Ovary (tissue), 9 donors: ENCODE data around the gene CFH. TPM values are rescaled to one million over a fixed set of nuclear protein-coding genes. Genes with fewer than 3 reads are reported as not detected.

Experiments used
- DNase-seq, 5 donors: peaks; one replicate each; pipeline ENCODE4 v3.0.0-alpha.2; 2019 to 2020
- H3K27ac ChIP-seq, 2 donors: fragments of 200-600 bp; one replicate each; pipeline versions ENCODE4 v1.5.1 to v1.8.0; 2019 to 2022
- H3K27me3 ChIP-seq: fragments of 200-600 bp; one replicate; pipeline ENCODE4 v1.8.0; 2022
- H3K36me3 ChIP-seq: fragments of 200-600 bp; sonication (generic); one replicate; pipeline ENCODE4 v1.5.1; 2019
- H3K4me1 ChIP-seq: one replicate; pipeline ENCODE4 v1.8.1; 2013; ENCODE audit warnings: mild to moderate bottlenecking, moderate library complexity; ENCODE audit not compliant: insufficient read depth
- H3K4me3 ChIP-seq: fragments of 200-600 bp; sonication (generic); one replicate; pipeline ENCODE4 v1.5.1; 2017
- H3K9me3 ChIP-seq, 2 donors: fragments of 200-600 bp in 1 of 2; sonication (generic) in 1 of 2; one replicate each; pipeline versions ENCODE4 v1.5.1 to v1.8.1; 2013 to 2019; ENCODE audit warnings: mild to moderate bottlenecking in 1 of 2, moderate library complexity in 1 of 2
- EP300 ChIP-seq: sonication (generic); formaldehyde crosslinking; IDR thresholded peaks from one replicate; pipeline ENCODE4 v1.6.1; 2017; ENCODE audit warnings: antibody characterized with exemption
- POLR2A ChIP-seq: fragments of 450-650 bp; IDR thresholded peaks from one replicate; pipeline ENCODE4 v1.6.1; 2017; ENCODE audit warnings: antibody characterized with exemption, mild to moderate bottlenecking, moderate library complexity
- WGBS, 3 donors: extraction: QIAGEN DNeasy Blood & Tissue Kit in 1 of 3; methylation state at CpG; one replicate each; pipeline versions ENCODE4 v1.1.5 to v1.1.7; 2013 to 2017; 5-methylcytosine and 5-hydroxymethylcytosine counted together
- intact Hi-C, 4 donors: fragments of 100-400 bp; cut with DNase I; formaldehyde crosslinking; loops; one replicate each; pipeline versions ENCODE4 v1.11.0 to v1.15.1; 2022 to 2023
- polyA plus RNA-seq, 2 donors: library from polyadenylated mRNA; stranded (reverse); fragments of 200-250 nt in 1 of 2; fragments of 350-450 nt in 1 of 2; fragmentation: Illumina TruSeq in 1 of 2; extraction: RNeasy Lipid Tissue Mini Kit (QIAGEN cat#74804) in 1 of 2; gene quantifications; one replicate each; pipeline ENCODE4 v1.2.3, GENCODE V29; 2013 to 2014
- total RNA-seq, 7 donors: library from RNA; depleted of rRNA in 2 of 7; stranded (reverse); fragments of >200 nt in 2 of 7; fragmentation: NEBNext Ultra II Directional in 3 of 7; extraction: Animal tissue kit (Norgen Biotek cat#: 25700) in 3 of 7; gene quantifications; one replicate each; pipeline versions ENCODE4 v1.1.0 to v1.2.4, GENCODE V29; 2016 to 2023
- TF ChIP-seq, protein P1 (sequence below), 3 donors: fragments of 450-650 bp in 2 of 3; fragments of 200-600 bp in 1 of 3; IDR thresholded peaks; one replicate each; pipeline versions ENCODE4 v1.5.1 to v1.8.0; 2016 to 2022; ENCODE audit warnings: antibody characterized with exemption in 3 of 3, mild to moderate bottlenecking in 1 of 3
- donor health status: DM: no; HTN: no; CAD: no; lungs with moderate emphysema.
- donor health status: DM: no; HTN: no; CAD: no.
- donor health status: Bipolar disorder and iron deficiency.
- donor health status: DM: yes; HTN: yes; CAD: no.
- donor health status: DM: no; HTN: no; CAD: no.
- donor health status: DM: yes; HTN: yes; CAD: no.

Gene CFH
- total and polyA plus RNA-seq, 9 donors: 95.4 to 438 (median 271) TPM

DNA sequence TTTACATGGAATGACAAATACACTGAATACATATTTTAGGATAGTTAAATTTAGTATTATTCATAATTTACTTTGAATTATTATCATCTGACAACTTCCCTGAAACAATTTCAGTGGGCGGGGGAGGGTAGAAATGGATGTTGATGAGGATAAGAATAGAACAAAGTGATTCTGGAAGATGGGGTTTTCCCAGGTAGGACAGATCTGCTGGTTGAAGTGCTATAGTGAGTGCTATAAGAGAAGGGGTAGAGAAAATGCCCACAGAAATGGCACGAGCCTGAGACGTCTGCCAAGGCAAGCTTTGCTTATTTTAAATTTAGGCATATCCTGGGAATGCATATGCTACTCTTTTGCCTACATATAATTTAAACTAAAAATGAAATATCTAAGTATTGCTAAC, 3.2 kb downstream of the CFH start:
- TF ChIP-seq EP300: no peak
- no peak for TF ChIP-seq POLR2A
- TF ChIP-seq, protein P1, sequence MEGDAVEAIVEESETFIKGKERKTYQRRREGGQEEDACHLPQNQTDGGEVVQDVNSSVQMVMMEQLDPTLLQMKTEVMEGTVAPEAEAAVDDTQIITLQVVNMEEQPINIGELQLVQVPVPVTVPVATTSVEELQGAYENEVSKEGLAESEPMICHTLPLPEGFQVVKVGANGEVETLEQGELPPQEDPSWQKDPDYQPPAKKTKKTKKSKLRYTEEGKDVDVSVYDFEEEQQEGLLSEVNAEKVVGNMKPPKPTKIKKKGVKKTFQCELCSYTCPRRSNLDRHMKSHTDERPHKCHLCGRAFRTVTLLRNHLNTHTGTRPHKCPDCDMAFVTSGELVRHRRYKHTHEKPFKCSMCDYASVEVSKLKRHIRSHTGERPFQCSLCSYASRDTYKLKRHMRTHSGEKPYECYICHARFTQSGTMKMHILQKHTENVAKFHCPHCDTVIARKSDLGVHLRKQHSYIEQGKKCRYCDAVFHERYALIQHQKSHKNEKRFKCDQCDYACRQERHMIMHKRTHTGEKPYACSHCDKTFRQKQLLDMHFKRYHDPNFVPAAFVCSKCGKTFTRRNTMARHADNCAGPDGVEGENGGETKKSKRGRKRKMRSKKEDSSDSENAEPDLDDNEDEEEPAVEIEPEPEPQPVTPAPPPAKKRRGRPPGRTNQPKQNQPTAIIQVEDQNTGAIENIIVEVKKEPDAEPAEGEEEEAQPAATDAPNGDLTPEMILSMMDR (IDR thresholded peaks at IDR 0.05): no peak
- intact Hi-C loops: loop anchor here in 2 of 4 donors (5.0 to 10.0 kb wide), 3 partner anchors 50 to 300 kb away; partner anchors contain the start of gene KCNT2 (in 1 of the 2)
- 93 to 97% (median 95%) methylated on average over 3 of the region's 3 CpGs for WGBS, 3 donors

GRCh38 chr1:196655494-196655893, 3.7 kb downstream of the CFH start:
- Histone ChIP-seq H3K4me1 (peaks cover 7% of the 10 kb centered on the region), H3K36me3 (no peaks in the 10 kb centered on the region), H3K27ac (no peak overlapping the region), H3K4me3 (peak overlapping the region; percentile 29), H3K9me3 (no peaks in the 10 kb centered on the region), H3K27me3 (no peaks in the 10 kb centered on the region)
- WGBS, 3 donors: 88 to 92% (median 92%) methylated on average over 3 of the region's 3 CpGs
- no peak for TF ChIP-seq POLR2A
- TF ChIP-seq, protein P1 (IDR thresholded peaks at IDR 0.05): no peak
- TF ChIP-seq EP300: no peak
- no peak for DNase-seq
- intact Hi-C loops: loop anchor here in 2 of 4 donors (5.0 to 10.0 kb wide), 3 partner anchors 51 to 301 kb away; partner anchors contain the start of gene KCNT2 (in 1 of the 2)

More for the DNA sequence above, 3.2 kb downstream of the CFH start:
- DNase-seq: no peak
- no peaks in the 10 kb centered on the region for H3K9me3 ChIP-seq
- H3K4me1 ChIP-seq: peaks cover 6% of the 10 kb centered on the region
- H3K4me3 ChIP-seq: peak overlapping the region; percentile 29
- H3K27ac ChIP-seq: no peak overlapping the region
- no peaks in the 10 kb centered on the region for H3K27me3 ChIP-seq
- no peaks in the 10 kb centered on the region for H3K36me3 ChIP-seq

GRCh38 chr1:196659471-196659870, 7.6 kb downstream of the CFH start:
- 91 to 95% (median 92%) methylated on average over 1 of the region's 1 CpG for WGBS, 3 donors
- H3K4me3 ChIP-seq: no peak overlapping the region

GRCh38 chr1:196660272-196660671, 8.4 kb downstream of the CFH start:
- DNase-seq: no peak
- no peaks in the 10 kb centered on the region for H3K27me3 ChIP-seq
- H3K36me3 ChIP-seq: no peaks in the 10 kb centered on the region
- no peak for TF ChIP-seq POLR2A
- no peak for TF ChIP-seq EP300
- TF ChIP-seq, protein P1 (IDR thresholded peaks at IDR 0.05): no peak
- H3K4me3 ChIP-seq: no peak overlapping the region
- H3K4me1 ChIP-seq: peaks cover 9% of the 10 kb centered on the region
- peak overlapping the region in 1 of 2 donors; percentile 26 for H3K27ac ChIP-seq
- no peaks in the 10 kb centered on the region for H3K9me3 ChIP-seq
- intact Hi-C loops: loop anchor here in 1 of 4 donors (10.0 kb wide), 1 partner anchor 335 kb away; no protein-coding TSS in a partner anchor
- 81 to 87% (median 84%) methylated on average over 3 of the region's 3 CpGs for WGBS, 3 donors

More at GRCh38 chr1:196659471-196659870, 7.6 kb downstream of the CFH start:
- TF ChIP-seq POLR2A: no peak
- no peak for TF ChIP-seq EP300
- TF ChIP-seq, protein P1 (IDR thresholded peaks at IDR 0.05): no peak
- peaks cover 9% of the 10 kb centered on the region for H3K4me1 ChIP-seq
- no peaks in the 10 kb centered on the region for H3K36me3 ChIP-seq
- DNase-seq: no peak
- no peaks in the 10 kb centered on the region for H3K27me3 ChIP-seq
- H3K9me3 ChIP-seq: no peaks in the 10 kb centered on the region
- intact Hi-C loops: loop anchor here in 2 of 4 donors (5.0 to 10.0 kb wide), 3 partner anchors 55 to 305 kb away; partner anchors contain the start of gene KCNT2 (in 1 of the 2)
- no peak overlapping the region for H3K27ac ChIP-seq
